Activated CD8-positive, alpha-beta T cell treated with anti-CD3 and anti-CD28 coated beads for 36 hours (primary cell): Measurements from ENCODE around the gene GNAL. TPM values are rescaled to one million over a fixed set of nuclear protein-coding genes. Genes with fewer than 3 reads are reported as not detected.
"Not testable (repeated sequence)": the region's sequence is repeated elsewhere in the genome, so short reads cannot be mapped to it uniquely, and the experiment has no call there.

ENCODE experiments used
- ATAC-seq: fragments of 200-7000 bp; cut with Tn5 transposase; one replicate; pipeline ENCODE4 v1.10.0; 2021; ENCODE audit warnings: mild to moderate bottlenecking, moderate library complexity
- CTCF ChIA-PET: fragments of 350-600 bp; sonication (Branson Sonifier 250); formaldehyde crosslinking; loops from one replicate; lab custom pipeline; 2021; ENCODE audit warnings: antibody characterized with exemption; lab: Charles Lee
- POLR2A ChIA-PET: fragments of 350-600 bp; sonication (Branson Sonifier 250); formaldehyde crosslinking; loops from one replicate; lab custom pipeline; 2021; ENCODE audit warnings: antibody characterized with exemption; lab: Charles Lee
- DNase-seq: peaks from one replicate; pipeline ENCODE4 v3.0.0-alpha.2; 2020
- H3K27ac Mint-ChIP-seq: one replicate; pipeline ENCODE4 v1.8.0; 2021; ENCODE audit warnings: mild to moderate bottlenecking, mixed read lengths
- H3K27me3 Mint-ChIP-seq: one replicate; pipeline ENCODE4 v1.8.0; 2021; ENCODE audit warnings: mixed read lengths
- H3K36me3 Mint-ChIP-seq: one replicate; pipeline ENCODE4 v1.8.0; 2021; ENCODE audit warnings: low read depth, mixed read lengths
- H3K4me1 Mint-ChIP-seq: one replicate; pipeline ENCODE4 v1.8.0; 2021; ENCODE audit warnings: low read depth, mixed read lengths
- H3K4me3 Mint-ChIP-seq: one replicate; pipeline ENCODE4 v1.8.0; 2021; ENCODE audit warnings: mild to moderate bottlenecking, moderate library complexity, mixed read lengths
- H3K9me3 Mint-ChIP-seq: one replicate; pipeline ENCODE4 v1.8.0; 2021; ENCODE audit warnings: mixed read lengths
- intact Hi-C: fragments of 100-400 bp; cut with micrococcal nuclease; formaldehyde crosslinking; loops from one replicate; pipeline ENCODE4 v1.10.0; 2022
- total RNA-seq, 2 experiments: library from RNA; stranded (reverse); gene quantifications; one replicate each; pipeline ENCODE4 v1.2.3, GENCODE V29; 2021
- TF ChIP-seq, protein P1 (sequence below): fragments of 200-600 bp; IDR thresholded peaks from one replicate; pipeline ENCODE4 v1.8.0; 2022; ENCODE audit warnings: antibody characterized with exemption, mild to moderate bottlenecking

Gene GNAL
- total RNA-seq, 2 experiments from 2014 or later = 0.11 TPM; not detected in 1

DNA sequence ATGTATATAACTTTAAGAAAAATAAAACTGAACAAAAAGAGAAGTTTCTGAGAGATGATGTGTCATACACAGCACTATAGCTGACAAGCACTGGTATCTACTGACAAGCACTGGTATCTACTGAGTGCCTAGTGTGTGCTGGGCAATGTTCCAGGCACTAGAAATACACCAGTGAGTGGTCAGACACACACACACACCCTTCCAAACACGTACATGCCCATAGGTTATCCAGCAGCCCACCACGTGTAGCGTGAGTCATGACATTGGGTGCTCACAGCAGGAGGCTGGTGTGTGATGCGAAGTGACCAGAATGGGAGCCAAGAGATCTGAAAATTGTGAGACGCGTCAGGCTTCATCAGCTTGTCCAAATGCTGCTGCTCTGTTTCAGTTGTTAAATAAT, 12.2 kb upstream of the GNAL start:
- H3K4me1 Mint-ChIP-seq = no peaks in the 10 kb centered on the region
- DNase-seq (no peak), ATAC-seq (no peak)
- intact Hi-C loops = no loop called here
- CTCF ChIA-PET = interaction anchor here (1.7 kb wide), 2 partner anchors 21 to 56 kb away, joined by 3 to 4 read pairs; no protein-coding TSS in a partner anchor
- POLR2A ChIA-PET = no interaction called here
- H3K4me3 Mint-ChIP-seq = no peak overlapping the region
- no peak overlapping the region for H3K27ac Mint-ChIP-seq
- TF ChIP-seq, protein P1, sequence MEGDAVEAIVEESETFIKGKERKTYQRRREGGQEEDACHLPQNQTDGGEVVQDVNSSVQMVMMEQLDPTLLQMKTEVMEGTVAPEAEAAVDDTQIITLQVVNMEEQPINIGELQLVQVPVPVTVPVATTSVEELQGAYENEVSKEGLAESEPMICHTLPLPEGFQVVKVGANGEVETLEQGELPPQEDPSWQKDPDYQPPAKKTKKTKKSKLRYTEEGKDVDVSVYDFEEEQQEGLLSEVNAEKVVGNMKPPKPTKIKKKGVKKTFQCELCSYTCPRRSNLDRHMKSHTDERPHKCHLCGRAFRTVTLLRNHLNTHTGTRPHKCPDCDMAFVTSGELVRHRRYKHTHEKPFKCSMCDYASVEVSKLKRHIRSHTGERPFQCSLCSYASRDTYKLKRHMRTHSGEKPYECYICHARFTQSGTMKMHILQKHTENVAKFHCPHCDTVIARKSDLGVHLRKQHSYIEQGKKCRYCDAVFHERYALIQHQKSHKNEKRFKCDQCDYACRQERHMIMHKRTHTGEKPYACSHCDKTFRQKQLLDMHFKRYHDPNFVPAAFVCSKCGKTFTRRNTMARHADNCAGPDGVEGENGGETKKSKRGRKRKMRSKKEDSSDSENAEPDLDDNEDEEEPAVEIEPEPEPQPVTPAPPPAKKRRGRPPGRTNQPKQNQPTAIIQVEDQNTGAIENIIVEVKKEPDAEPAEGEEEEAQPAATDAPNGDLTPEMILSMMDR = no peak
- H3K9me3 Mint-ChIP-seq = no peaks in the 10 kb centered on the region
- peaks cover 12% of the 10 kb centered on the region for H3K27me3 Mint-ChIP-seq
- H3K36me3 Mint-ChIP-seq = no peaks in the 10 kb centered on the region

DNA sequence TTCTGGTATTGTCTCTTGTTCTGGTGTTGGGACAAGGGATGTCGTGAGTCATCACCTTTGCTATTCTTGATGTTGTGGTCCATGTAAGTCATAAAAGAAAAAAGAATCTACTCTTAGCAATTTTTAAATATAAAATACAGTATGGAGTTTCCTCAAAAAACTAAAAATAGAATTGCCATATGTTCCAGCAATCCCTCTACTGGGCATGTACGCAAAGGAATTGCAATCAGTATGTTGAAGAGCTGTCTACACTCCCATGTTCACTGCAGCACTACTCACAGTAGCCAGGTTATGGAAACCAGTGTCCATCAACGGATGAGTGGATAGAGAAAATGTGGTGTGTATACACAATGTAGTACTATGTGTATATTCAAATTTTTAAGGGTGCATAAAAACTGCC, 10.9 kb upstream of the GNAL start:
- no peak for ATAC-seq

DNA sequence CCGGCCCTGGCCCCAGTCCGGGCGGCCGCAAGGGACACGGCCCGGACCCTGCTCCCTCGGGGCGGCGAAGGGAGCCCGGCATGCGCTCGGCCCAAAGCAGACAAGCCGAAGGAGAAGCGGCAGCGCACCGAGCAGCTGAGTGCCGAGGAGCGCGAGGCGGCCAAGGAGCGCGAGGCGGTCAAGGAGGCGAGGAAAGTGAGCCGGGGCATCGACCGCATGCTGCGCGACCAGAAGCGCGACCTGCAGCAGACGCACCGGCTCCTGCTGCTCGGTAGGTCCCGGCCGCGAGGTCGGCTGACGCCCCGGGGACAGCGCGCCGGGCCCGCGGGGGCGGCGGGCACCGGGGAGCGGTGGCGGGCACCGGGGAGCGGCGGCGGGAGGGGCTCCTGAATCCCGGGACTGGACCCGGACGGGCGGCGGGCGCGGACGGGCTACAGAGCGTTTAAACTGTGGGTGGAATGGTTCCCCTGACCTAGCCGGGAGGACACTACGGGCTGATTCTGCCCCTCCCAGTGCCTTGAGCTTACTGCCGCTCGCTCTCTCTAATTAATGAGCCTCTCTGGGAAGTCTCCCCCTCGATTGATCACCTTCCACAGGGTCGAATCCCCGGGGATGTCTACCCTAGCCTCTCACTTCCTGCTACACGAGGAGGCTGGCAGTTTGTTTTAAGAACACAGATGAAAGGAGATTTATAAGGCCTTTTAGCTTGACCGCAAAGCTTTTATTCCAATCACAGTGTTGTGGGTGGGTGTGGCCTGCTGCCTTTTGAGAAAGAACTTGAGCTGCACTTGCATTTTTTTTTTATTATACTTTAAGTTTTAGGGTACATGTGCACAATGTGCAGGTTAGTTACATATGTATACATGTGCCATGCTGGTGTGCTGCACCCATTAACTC, 853 bp downstream of the GNAL start:
- peak; percentile 34 for ATAC-seq
- no peaks in the 10 kb centered on the region for H3K9me3 Mint-ChIP-seq
- CTCF ChIA-PET = interaction anchor here (0.7 to 1.1 kb wide), 3 partner anchors 34 to 306 kb away, joined by 3 read pairs; no protein-coding TSS in a partner anchor
- H3K36me3 Mint-ChIP-seq = no peaks in the 10 kb centered on the region
- POLR2A ChIA-PET = no interaction called here
- H3K27ac Mint-ChIP-seq = no peak overlapping the region
- DNase-seq = peak; percentile 12
- intact Hi-C loops = no loop called here
- H3K4me3 Mint-ChIP-seq = peak overlapping the region; percentile 54
- H3K27me3 Mint-ChIP-seq = peaks cover 35% of the 10 kb centered on the region
- TF ChIP-seq, protein P1 = no peak
- H3K4me1 Mint-ChIP-seq = peaks cover 5% of the 10 kb centered on the region

More for the DNA sequence above, 10.9 kb upstream of the GNAL start:
- H3K27ac Mint-ChIP-seq = no peak overlapping the region
- no peaks in the 10 kb centered on the region for H3K4me1 Mint-ChIP-seq
- H3K36me3 Mint-ChIP-seq = no peaks in the 10 kb centered on the region
- ChIA-PET CTCF (interaction anchor here (1.7 kb wide), 1 partner anchor 23 kb away, joined by 3 read pairs; no protein-coding TSS in a partner anchor), POLR2A (no interaction called here)
- DNase-seq = no peak
- no peaks in the 10 kb centered on the region for H3K9me3 Mint-ChIP-seq
- intact Hi-C loops = no loop called here
- no peak overlapping the region for H3K4me3 Mint-ChIP-seq
- TF ChIP-seq, protein P1 = no peak
- peaks cover 15% of the 10 kb centered on the region for H3K27me3 Mint-ChIP-seq

DNA sequence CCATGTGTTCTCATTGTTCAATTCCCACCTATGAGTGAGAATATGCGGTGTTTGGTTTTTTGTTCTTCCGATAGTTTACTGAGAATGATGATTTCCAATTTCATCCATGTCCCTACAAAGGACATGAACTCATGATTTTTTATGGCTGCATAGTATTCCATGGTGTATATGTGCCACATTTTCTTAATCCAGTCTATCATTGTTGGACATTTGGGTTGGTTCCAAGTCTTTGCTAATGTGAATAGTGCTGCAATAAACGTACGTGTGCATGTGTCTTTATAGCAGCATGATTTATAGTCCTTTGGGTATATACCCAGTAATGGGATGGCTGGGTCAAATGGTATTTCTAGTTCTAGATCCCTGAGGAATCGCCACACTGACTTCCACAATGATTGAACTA, 1.6 kb downstream of the GNAL start:
- intact Hi-C loops, DNase-seq, H3K9me3 Mint-ChIP-seq, POLR2A ChIA-PET, H3K36me3 Mint-ChIP-seq, ATAC-seq, H3K4me3 Mint-ChIP-seq, H3K4me1 Mint-ChIP-seq, H3K27ac Mint-ChIP-seq: not testable (repeated sequence)
- peaks cover 41% of the 10 kb centered on the region for H3K27me3 Mint-ChIP-seq
- CTCF ChIA-PET = interaction anchor here (0.7 to 0.8 kb wide), 2 partner anchors 34 to 37 kb away, joined by 3 read pairs; no protein-coding TSS in a partner anchor

DNA sequence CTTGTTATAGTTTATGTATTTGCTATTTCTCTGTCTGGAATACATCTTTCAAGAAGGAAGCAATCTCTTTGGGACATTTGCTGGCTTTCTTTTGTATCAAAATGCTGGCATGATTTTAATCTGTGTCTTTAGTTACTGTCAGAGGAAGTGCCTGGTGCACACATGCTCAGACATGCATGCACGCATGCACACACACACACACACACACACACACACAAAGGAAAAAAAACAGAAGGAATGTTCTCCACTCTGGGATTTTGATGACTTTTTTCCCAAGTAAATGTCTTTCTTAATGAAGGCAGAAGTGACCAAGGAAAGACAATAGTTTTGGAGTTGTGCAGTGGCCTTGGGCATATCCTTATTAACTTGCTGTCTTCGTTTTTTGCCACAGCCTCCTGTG, 6.7 kb downstream of the GNAL start:
- Mint-ChIP-seq H3K27ac (no peak overlapping the region), H3K9me3 (no peaks in the 10 kb centered on the region), H3K27me3 (peaks cover 34% of the 10 kb centered on the region), H3K4me3 (no peak overlapping the region), H3K36me3 (no peaks in the 10 kb centered on the region), H3K4me1 (no peaks in the 10 kb centered on the region)
- intact Hi-C loops = no loop called here
- CTCF ChIA-PET = no interaction called here
- POLR2A ChIA-PET = no interaction called here
- DNase-seq = no peak
- TF ChIP-seq, protein P1 = no peak
- no peak for ATAC-seq
